Measurements from ENCODE around the gene ABR.
"Not testable (repeated sequence)": the region's sequence is repeated elsewhere in the genome, so short reads cannot be mapped to it uniquely, and the experiment has no call there.

Gene ABR

GRCh38 chr17:1124896-1125787 is 54.6 kb downstream of the ABR start:
- DNase-seq, result peak in 3 of 10 donors; percentile 21 to 85 (median 31)
- intact Hi-C loops (cut with DNase I), result no loop called here

GRCh38 chr17:1123921-1124715 is 55.7 kb downstream of the ABR start:
- peak in 1 of 10 donors; percentile 85 for DNase-seq
- intact Hi-C loops (cut with DNase I), result loop anchor here (1.0 kb wide), 1 partner anchor 63 kb away; no protein-coding TSS in a partner anchor

DNA sequence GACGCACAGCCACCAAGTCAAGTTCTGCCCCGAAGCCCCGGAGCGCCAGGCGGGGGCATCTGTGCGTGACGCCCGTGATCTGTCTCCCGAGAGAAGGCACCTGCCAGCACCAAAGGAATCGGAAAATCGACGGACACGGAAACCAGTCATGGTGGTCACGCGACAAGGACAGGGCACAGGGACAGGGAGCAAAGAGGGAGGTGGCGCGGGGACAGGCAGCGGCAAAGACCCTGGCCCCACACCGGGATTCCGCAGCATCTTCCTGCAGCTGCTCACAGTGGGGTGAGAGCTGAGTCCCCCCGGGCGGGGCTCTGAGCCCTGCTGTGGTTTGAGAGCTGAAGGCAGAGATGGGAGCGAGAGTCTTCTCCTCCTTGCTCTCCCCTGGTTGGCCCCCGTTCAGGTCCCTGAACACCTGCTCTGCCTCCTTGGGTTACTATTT is 56.4 kb downstream of the ABR start:
- intact Hi-C loops (cut with DNase I), result loop anchor here (1.0 kb wide), 1 partner anchor 64 kb away; no protein-coding TSS in a partner anchor

GRCh38 chr17:1122533-1123392 is 57.0 kb downstream of the ABR start:
- DNase-seq, result peak; percentile 71 to 96 (median 80)
- intact Hi-C loops (cut with DNase I), result loop anchor here (1.0 kb wide), 1 partner anchor 65 kb away; no protein-coding TSS in a partner anchor

More for the DNA sequence above, 56.4 kb downstream of the ABR start:
- DNase-seq, result peak in 1 of 10 donors; percentile 83

- DNase-seq; intact Hi-C loops (cut with DNase I): not testable (repeated sequence)
These were observed 58.4 kb downstream of the ABR start for GRCh38 chr17:1121442-1121817.

- intact Hi-C loops (cut with DNase I), result no loop called here
- no peak for DNase-seq
These were observed 59.0 kb downstream of the ABR start for GRCh38 chr17:1120596-1121441.

DNA sequence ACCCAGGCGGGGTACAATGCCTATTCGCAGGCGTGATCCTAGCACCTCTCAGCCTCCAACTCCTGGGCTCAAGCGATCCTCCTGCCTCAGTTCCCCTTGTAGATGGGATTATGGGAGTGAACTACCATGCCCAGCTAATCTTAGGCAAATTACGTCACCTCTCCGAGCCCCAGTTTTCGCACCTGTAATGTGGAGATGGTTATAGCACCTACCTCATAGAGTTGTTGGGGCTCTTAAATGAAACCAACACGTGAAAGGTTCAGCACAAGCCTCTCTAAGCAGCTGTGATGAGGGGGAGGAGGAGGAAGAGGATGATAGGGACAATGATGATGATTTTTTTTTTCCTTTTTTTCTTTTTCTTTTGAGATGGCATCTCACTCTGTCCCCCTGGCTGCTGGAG is 59.9 kb downstream of the ABR start:
- intact Hi-C loops (cut with DNase I), result no loop called here
- DNase-seq, result no peak

DNA sequence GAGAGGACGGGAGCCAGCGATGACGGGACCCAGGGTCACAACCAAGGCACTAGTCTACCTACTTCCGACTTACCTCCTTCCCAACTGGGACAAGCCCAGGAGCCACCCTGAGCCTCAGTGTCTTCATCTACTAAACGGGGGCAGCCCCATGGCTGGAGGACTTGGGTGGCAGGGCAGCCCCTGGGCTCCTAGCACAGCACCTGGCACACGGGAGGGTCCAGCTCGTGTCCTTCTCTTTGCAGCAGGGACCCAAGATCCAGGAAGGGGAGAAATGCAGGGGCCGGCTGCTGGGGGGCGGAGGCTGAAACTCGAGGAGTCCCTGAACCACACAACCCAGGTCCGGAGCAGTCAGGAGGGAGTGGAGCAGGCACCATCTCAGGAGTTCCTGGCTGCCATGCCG is 63.2 kb downstream of the ABR start:
- DNase-seq, result no peak
- intact Hi-C loops (cut with DNase I), result no loop called here

DNA sequence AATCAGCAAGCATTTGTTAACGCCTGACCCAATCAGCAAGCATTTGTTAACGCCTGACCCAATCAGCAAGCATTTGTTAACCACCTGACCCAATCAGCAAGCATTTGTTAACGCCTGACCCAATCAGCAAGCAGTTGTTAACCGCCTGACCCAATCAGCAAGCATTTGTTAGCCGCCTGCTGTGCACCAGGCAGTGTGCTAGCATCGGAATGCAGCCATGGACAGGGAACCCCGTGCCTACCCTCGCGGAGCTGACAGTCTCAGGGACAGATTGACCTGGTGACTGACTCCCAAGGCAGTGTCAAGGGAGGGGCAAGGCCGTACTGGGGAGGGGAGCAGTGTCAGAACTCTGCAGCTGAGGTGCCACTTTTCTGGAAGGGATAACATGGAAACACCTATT is 66.9 kb downstream of the ABR start:
- intact Hi-C loops (cut with DNase I), result no loop called here
- peak in 1 of 10 donors; percentile 72 for DNase-seq

GRCh38 chr17:1111599-1112443 is 68.0 kb downstream of the ABR start:
- DNase-seq, result peak in 2 of 10 donors; percentile 76 to 88

GRCh38 chr17:1110862-1111598 is 68.8 kb downstream of the ABR start:
- DNase-seq, result peak in 4 of 10 donors; percentile 66 to 92 (median 86)

More at GRCh38 chr17:1111599-1112443, 68.0 kb downstream of the ABR start:
- intact Hi-C loops (cut with DNase I), result no loop called here

DNA sequence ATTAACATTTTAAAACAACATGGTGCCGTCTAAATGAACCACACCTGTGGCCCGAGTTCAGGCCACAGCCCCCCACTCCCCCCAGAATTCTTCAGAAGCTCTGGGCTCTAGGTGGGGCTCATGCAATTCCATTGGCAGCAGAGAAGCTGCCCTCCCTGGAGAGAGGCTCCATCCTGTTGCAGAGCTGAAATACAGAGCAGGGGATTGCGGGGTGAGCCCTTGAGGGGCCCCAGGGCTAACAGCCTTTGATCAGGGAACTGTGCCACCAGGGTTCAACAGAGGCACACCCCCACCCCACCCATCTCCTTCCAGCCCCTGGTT is 69.3 kb downstream of the ABR start:
- intact Hi-C loops (cut with DNase I), result no loop called here
- DNase-seq, result peak in 1 of 10 donors; percentile 48

More at GRCh38 chr17:1110862-1111598, 68.8 kb downstream of the ABR start:
- intact Hi-C loops (cut with DNase I), result no loop called here

- peak in 2 of 10 donors; percentile 77 to 86 for DNase-seq
- intact Hi-C loops (cut with DNase I), result no loop called here
These were observed 69.9 kb downstream of the ABR start for GRCh38 chr17:1109606-1110540.

GRCh38 chr17:1108765-1109605 is 70.8 kb downstream of the ABR start:
- peak in 2 of 10 donors; percentile 81 to 87 for DNase-seq
- intact Hi-C loops (cut with DNase I), result no loop called here

DNA sequence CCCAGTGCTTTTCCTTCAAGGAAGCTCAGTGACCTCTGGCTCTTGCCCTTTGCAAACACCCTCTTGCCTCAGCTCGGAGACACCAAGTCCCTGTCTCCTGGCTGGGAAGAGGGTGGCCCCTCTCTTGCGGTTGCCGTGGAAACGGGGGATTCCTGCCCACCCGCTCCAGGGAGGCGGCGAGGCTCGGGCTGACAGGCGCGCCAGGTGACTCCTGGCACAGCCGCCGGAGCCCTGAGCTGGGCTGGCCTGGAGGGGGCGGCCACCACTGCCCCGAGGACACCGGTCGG is 71.4 kb downstream of the ABR start:
- peak in 2 of 10 donors; percentile 78 to 87 for DNase-seq
- intact Hi-C loops (cut with DNase I), result no loop called here
